Aorta (tissue), 5 donors: Measurements from ENCODE around the gene PI16. TPM values are rescaled to one million over a fixed set of nuclear protein-coding genes. Genes with fewer than 3 reads are reported as not detected.
"Not testable (repeated sequence)": the region's sequence is repeated elsewhere in the genome, so short reads cannot be mapped to it uniquely, and the experiment has no call there.

Experiments used
- ATAC-seq: fragments of 200-7000 bp; cut with Tn5 transposase; one replicate; pipeline ENCODE4 v1.9.1; 2022; ENCODE audit warnings: moderate library complexity; ENCODE audit not compliant: low FRiP score
- DNase-seq, 2 donors: peaks; one replicate each; pipeline ENCODE4 v3.0.0-alpha.2; 2020
- H3K27ac ChIP-seq, 2 donors: one replicate each; pipeline ENCODE4 v1.5.1; 2013; ENCODE audit warnings: low read length in 2 of 2, mild to moderate bottlenecking in 2 of 2, moderate library complexity in 2 of 2, control low read depth in 1 of 2, inconsistent platforms in 1 of 2, low read depth in 1 of 2
- H3K27me3 ChIP-seq, 2 donors: one replicate each; pipeline ENCODE4 v1.6.1; 2013; ENCODE audit warnings: control low read depth in 1 of 2, low read length in 1 of 2, mild to moderate bottlenecking in 1 of 2, moderate library complexity in 1 of 2; ENCODE audit not compliant: insufficient read depth in 2 of 2, control insufficient read depth in 1 of 2
- H3K36me3 ChIP-seq, 2 donors: one replicate each; pipeline ENCODE4 v1.6.1; 2013; ENCODE audit warnings: control low read depth in 1 of 2, low read length in 1 of 2, mild to moderate bottlenecking in 1 of 2; ENCODE audit not compliant: insufficient read depth in 2 of 2, control insufficient read depth in 1 of 2
- H3K4me1 ChIP-seq, 2 donors: one replicate each; pipeline ENCODE4 v1.6.1; 2013; ENCODE audit warnings: low read length in 2 of 2, control low read depth in 1 of 2, mild to moderate bottlenecking in 1 of 2, moderate library complexity in 1 of 2; ENCODE audit not compliant: insufficient read depth in 2 of 2, control insufficient read depth in 1 of 2
- H3K4me3 ChIP-seq, 2 donors: one replicate each; pipeline ENCODE4 v1.5.1; 2013; ENCODE audit warnings: low read length in 2 of 2, control low read depth in 1 of 2, mild to moderate bottlenecking in 1 of 2
- H3K9me3 ChIP-seq: one replicate; pipeline ENCODE4 v1.6.1; 2013; ENCODE audit warnings: mild to moderate bottlenecking, low read length; ENCODE audit not compliant: control insufficient read depth
- WGBS, 2 donors: extraction: QIAGEN DNeasy Blood & Tissue Kit; methylation state at CpG; one replicate each; pipeline ENCODE4 v1.1.7; 2013; 5-methylcytosine and 5-hydroxymethylcytosine counted together
- intact Hi-C, 2 donors: fragments of 100-400 bp; cut with DNase I; formaldehyde crosslinking; loops; one replicate each; pipeline versions ENCODE4 v1.14.2 to v1.15.0; 2022
- polyA plus RNA-seq, 2 donors: library from polyadenylated mRNA; stranded (reverse); fragments of 200-250 nt; gene quantifications; one replicate each; pipeline ENCODE4 v1.2.3, GENCODE V29; 2013
- total RNA-seq, 2 donors: library from RNA; stranded (reverse); fragmentation: NEBNext Ultra II Directional; extraction: Animal tissue kit (Norgen Biotek cat#: 25700); gene quantifications; one replicate each; pipeline ENCODE4 v1.2.1, GENCODE V29; 2021
- donor health status: healthy with polysubstance abuse.
- donor health status: Bipolar disorder and iron deficiency.
- donor health status: DM: no; HTN: no; CAD: no.
- donor health status: DM: no; HTN: no; CAD: no.
- donor health status: DM: yes; HTN: yes; CAD: no.

PI16 gene
- total and polyA plus RNA-seq, 4 donors = 4.4 to 383 (median 38.7) TPM; not detected in 1

DNA sequence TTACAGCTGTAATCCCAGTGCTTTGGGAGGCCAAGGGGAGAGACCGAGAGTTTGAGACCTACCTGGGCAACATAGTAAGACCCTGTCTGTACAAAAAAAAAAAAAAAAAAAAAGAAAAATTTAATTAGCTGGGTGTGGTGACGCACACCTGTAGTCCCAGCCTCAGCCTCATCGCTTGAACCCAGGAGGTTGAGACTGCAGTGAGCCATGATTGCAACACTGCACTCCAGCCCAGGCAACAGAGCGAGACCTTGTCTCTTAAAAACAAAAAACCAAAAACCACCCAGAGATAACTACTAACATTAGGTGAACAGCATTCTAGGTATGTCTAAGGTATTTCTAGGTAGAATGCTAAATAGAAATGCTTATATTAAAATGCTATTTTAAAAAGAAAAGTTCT lies 21.0 kb upstream of the PI16 start:
- no peak overlapping the region for H3K4me3 ChIP-seq
- ATAC-seq (no peak), DNase-seq (peak in 1 of 2 donors; percentile 3)
- H3K27me3 ChIP-seq = no peaks in the 10 kb centered on the region
- no peaks in the 10 kb centered on the region for H3K36me3 ChIP-seq
- H3K27ac ChIP-seq = no peak overlapping the region
- no peaks in the 10 kb centered on the region for H3K9me3 ChIP-seq
- no peaks in the 10 kb centered on the region for H3K4me1 ChIP-seq
- intact Hi-C loops = no loop called here
- whole genome bisulfite sequencing, 2 donors = 83 to 93% methylated on average over 4 of the region's 4 CpGs

DNA sequence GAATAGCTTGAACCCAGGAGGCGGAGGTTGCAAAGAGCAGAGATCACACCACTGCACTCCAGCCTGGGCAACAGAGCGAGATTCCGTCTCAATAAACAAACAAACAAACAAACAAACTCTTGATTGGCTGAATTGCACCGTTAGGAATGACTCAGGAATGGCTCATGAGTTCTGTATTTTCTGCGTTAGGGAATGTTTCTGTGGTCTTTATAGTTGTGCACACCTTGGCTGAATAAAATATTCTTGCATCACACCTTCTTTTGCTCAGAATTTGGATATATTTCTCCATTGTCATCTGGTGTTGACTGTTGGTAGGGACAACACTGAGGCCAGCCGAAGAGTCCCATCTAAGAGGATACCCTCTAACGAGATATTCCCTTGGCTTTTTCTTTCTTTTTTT lies 19.6 kb upstream of the PI16 start:
- Histone ChIP-seq H3K4me1 (no peaks in the 10 kb centered on the region), H3K4me3 (no peak overlapping the region), H3K27ac (no peak overlapping the region), H3K27me3 (no peaks in the 10 kb centered on the region), H3K9me3 (no peaks in the 10 kb centered on the region), H3K36me3 (no peaks in the 10 kb centered on the region)
- 93 to 94% methylated on average over 7 of the region's 7 CpGs for WGBS, 2 donors
- DNase-seq (no peak), ATAC-seq (no peak)
- intact Hi-C loops = no loop called here

DNA sequence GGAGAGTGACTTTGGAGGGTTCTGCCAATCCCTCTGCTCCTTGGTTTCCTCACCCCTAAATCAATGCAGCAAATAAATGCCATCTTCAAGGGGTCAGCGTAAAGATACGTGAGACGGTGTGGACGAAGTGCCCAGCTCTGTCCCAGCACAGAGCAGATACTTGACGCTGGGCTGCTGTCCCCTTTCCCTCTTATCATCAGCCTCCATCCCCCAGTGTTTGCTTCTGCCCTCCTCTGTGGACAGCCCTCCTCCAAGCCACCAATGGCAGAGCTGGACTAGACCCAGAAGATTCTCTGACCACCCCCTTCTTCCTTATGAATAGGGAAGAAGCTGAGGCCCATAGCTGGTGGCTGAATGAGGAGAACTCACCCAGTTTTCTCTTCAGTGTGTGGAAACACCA lies 17.7 kb upstream of the PI16 start:
- intact Hi-C loops = no loop called here
- Histone ChIP-seq H3K27me3 (no peaks in the 10 kb centered on the region), H3K4me3 (no peak overlapping the region), H3K27ac (no peak overlapping the region), H3K4me1 (no peaks in the 10 kb centered on the region), H3K36me3 (no peaks in the 10 kb centered on the region), H3K9me3 (no peaks in the 10 kb centered on the region)
- 92 to 96% methylated on average over 5 of the region's 5 CpGs for WGBS, 2 donors
- ATAC-seq (no peak), DNase-seq (peak in 1 of 2 donors; percentile 42)

DNA sequence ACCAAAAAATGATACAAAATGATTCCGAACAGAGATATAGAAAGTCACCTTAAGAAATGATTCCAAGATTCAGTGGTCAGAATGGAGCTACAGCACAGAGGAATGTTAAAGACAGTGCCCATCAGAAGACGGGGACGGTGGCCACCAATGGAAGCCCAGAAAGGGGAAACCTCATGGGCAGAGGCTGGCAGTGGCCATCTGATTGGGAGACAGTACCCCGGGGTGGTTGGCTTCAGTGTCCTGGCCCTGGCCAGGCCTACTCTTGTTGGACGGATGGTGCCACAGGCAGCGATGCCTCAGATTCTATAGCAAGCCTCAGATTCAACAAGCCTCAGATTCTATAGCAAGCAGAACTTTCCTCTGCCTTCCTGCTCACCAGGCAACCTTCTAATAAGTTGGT lies 16.6 kb upstream of the PI16 start:
- no peak overlapping the region for H3K27ac ChIP-seq
- no peaks in the 10 kb centered on the region for H3K27me3 ChIP-seq
- H3K4me3 ChIP-seq = no peak overlapping the region
- no peaks in the 10 kb centered on the region for H3K36me3 ChIP-seq
- ATAC-seq (no peak), DNase-seq (peak in 1 of 2 donors; percentile 51)
- no peaks in the 10 kb centered on the region for H3K9me3 ChIP-seq
- no peaks in the 10 kb centered on the region for H3K4me1 ChIP-seq
- intact Hi-C loops = no loop called here
- WGBS, 2 donors = 92 to 93% methylated on average over 6 of the region's 6 CpGs

DNA sequence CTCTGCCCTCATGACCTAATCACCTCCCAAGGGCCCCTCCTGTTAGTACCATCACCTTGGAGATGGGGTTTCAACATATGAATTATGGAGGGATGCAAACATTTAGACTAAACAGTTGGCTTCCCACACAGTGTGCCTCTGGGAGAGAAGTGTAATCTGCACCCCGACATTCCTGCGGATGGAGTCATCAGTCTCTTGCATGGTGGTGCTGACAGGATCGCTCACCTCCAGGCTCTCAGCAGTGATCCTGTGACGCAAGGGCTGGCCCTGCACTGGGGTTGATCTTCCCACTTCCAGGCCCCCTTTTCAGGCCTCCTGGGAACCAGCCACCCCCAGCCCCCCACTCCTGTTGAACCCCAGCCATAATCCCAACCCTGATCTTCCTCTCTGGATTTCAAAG lies 16.0 kb upstream of the PI16 start:
- no peaks in the 10 kb centered on the region for H3K4me1 ChIP-seq
- H3K9me3 ChIP-seq = no peaks in the 10 kb centered on the region
- intact Hi-C loops = no loop called here
- DNase-seq (peak in 1 of 2 donors; percentile 53), ATAC-seq (no peak)
- no peak overlapping the region for H3K4me3 ChIP-seq
- H3K36me3 ChIP-seq = no peaks in the 10 kb centered on the region
- no peak overlapping the region for H3K27ac ChIP-seq
- H3K27me3 ChIP-seq = no peaks in the 10 kb centered on the region
- WGBS, 2 donors = 75 to 80% methylated on average over 4 of the region's 4 CpGs

DNA sequence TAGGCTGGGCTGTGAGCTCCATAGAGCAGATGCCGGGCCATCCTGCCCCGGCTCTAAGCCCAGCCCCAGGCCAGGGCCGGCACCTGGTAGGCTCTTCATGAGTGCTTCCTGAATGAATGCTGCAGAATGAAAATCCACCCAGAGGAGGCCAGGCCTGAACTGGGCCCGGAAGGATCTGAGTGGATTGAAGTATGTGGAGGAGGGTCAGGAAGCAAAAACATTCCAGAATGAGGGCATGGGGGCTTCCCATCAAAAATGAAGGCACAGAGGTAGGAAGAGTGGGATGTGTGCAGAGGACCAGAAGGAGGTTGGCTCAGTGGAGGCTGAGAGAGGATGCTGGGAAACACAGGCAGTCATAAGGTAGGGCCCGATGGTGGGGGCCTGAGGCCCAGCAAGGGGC lies 15.5 kb upstream of the PI16 start:
- intact Hi-C loops, H3K27ac ChIP-seq, H3K27me3 ChIP-seq, H3K4me1 ChIP-seq, H3K36me3 ChIP-seq, H3K4me3 ChIP-seq, ATAC-seq, DNase-seq, H3K9me3 ChIP-seq: not testable (repeated sequence)
- 94 to 95% methylated on average over 5 of the region's 5 CpGs for WGBS, 2 donors

DNA sequence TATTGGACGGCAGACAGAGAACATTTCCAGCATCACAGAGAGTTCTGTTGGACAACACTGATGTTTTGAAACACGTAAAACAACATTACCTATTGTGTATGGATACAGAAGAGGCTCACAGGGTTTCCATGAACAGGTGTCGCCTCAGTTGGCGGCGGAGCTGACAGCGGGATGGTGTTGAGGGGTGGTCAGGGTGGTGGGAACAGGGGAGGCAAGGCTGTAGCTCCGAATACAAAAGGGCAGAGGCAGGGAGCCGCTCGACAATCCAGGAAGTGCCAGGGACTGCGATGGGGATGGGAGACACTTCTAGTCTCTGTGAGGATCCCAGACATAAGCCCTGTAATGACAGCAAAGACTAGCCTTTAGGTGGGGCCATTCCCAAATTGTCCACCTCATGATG lies 14.5 kb upstream of the PI16 start:
- no peak overlapping the region for H3K4me3 ChIP-seq
- H3K27me3 ChIP-seq = no peaks in the 10 kb centered on the region
- H3K4me1 ChIP-seq = no peaks in the 10 kb centered on the region
- DNase-seq = peak in 1 of 2 donors; percentile 51
- no peaks in the 10 kb centered on the region for H3K9me3 ChIP-seq
- 92 to 93% methylated on average over 10 of the region's 10 CpGs for WGBS, 2 donors
- no peak for ATAC-seq
- no peaks in the 10 kb centered on the region for H3K36me3 ChIP-seq
- no peak overlapping the region for H3K27ac ChIP-seq
- intact Hi-C loops = no loop called here

DNA sequence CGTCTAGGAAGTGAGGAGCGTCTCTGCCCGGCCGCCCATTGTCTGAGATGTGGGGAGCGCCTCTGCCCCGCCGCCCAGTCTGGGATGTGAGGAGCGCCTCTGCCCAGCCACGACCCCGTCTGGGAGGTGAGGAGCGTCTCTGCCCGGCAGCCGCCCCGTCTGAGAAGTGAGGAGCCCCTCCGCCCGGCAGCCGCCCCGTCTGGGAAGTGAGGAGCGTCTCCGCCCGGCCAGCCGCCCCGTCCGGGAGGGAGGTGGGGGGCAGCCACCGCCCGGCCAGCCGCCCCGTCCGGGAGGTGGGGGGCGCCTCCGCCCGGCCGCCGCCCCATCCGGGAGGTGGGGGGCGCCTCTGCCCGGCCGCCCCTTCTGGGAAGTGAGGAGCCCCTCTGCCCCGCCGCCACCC lies 13.0 kb upstream of the PI16 start:
- H3K9me3 ChIP-seq, H3K4me1 ChIP-seq, H3K36me3 ChIP-seq, H3K27ac ChIP-seq, H3K4me3 ChIP-seq, ATAC-seq, intact Hi-C loops, H3K27me3 ChIP-seq: not testable (repeated sequence)
- DNase-seq = peak in 1 of 2 donors; percentile 30
- WGBS, 2 donors = 93 to 96% methylated on average over 3 to 40 of the region's 40 CpGs

DNA sequence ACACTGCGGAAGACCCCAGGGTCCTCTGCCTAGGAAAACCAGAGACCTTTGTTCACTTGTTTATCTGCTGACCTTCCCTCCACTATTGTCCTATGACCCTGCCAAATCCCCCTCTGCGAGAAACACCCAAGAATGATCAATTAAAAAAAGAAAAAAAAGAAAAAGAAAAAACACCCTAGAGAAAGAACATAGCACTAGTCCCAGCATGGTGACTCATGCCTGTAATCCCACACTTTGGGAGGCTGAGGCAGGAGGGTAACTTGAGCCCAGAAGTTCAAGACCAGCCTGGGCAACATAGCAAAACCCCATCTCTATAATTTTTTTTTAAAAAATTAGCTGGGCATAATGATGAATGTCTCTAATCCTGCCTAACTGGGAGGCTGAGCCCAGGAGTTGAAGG lies 12.2 kb upstream of the PI16 start:
- H3K27ac ChIP-seq, H3K27me3 ChIP-seq, H3K4me1 ChIP-seq, H3K4me3 ChIP-seq, DNase-seq, ATAC-seq, intact Hi-C loops, H3K36me3 ChIP-seq, H3K9me3 ChIP-seq: not testable (repeated sequence)
- WGBS, 2 donors = 93 to 100% methylated on average over 1 of the region's 2 CpGs
